GM23338 (cell line): Measurements from ENCODE around the gene ESR1.

Experiments used
- CREB1 ChIP-seq: fragments of 250-450 bp; sonication (Bioruptor Pico); IDR thresholded peaks from 2 replicates; pipeline ENCODE4 v1.5.0; 2020; ENCODE audit warnings: low read depth, mild to moderate bottlenecking, moderate library complexity
- CTCF ChIP-seq, 2 experiments: fragments of 200-600 bp in 1 of 2; sonication (generic) in 1 of 2; conservative IDR thresholded peaks; 2 replicates each; pipeline versions ENCODE4 v1.5.1 to v1.6.1; 2016 to 2017; ENCODE audit warnings: antibody characterized with exemption in 2 of 2, low read depth in 2 of 2, mild to moderate bottlenecking in 2 of 2, moderate library complexity in 1 of 2
- ETS1 ChIP-seq: IDR thresholded peaks from 2 replicates; pipeline ENCODE4 v1.6.1; 2016; ENCODE audit warnings: antibody characterized with exemption
- EZH2 ChIP-seq: fragments of 200-600 bp; sonication (generic); IDR thresholded peaks from one replicate; pipeline ENCODE4 v1.8.0; 2017; ENCODE audit warnings: antibody characterized with exemption, mild to moderate bottlenecking, low read depth; ENCODE audit not compliant: unreplicated experiment
- EZH2phosphoT487 ChIP-seq: fragments of 200-600 bp; sonication (generic); IDR thresholded peaks from one replicate; pipeline ENCODE4 v1.8.1; 2018; ENCODE audit warnings: antibody characterized with exemption; ENCODE audit not compliant: unreplicated experiment
- JUNB ChIP-seq: IDR thresholded peaks from one replicate; pipeline ENCODE4 v1.6.1; 2016; ENCODE audit warnings: antibody characterized with exemption; ENCODE audit not compliant: unreplicated experiment
- NANOG ChIP-seq: IDR thresholded peaks from 2 replicates; pipeline ENCODE4 v1.6.1; 2016; ENCODE audit warnings: antibody characterized with exemption, borderline replicate concordance
- POLR2AphosphoS5 ChIP-seq: IDR thresholded peaks from 2 replicates; pipeline ENCODE4 v1.6.1; 2016; ENCODE audit warnings: antibody characterized with exemption, low read depth
- STAT1 ChIP-seq: IDR thresholded peaks from one replicate; pipeline ENCODE4 v1.6.1; 2016; ENCODE audit warnings: antibody characterized with exemption; ENCODE audit not compliant: unreplicated experiment
- ZNF114 ChIP-seq: fragments of 250-450 bp; sonication (Bioruptor Pico); IDR thresholded peaks from 2 replicates; pipeline ENCODE4 v1.5.0; 2020; ENCODE audit warnings: mild to moderate bottlenecking, moderate library complexity
- ZNF462 ChIP-seq: fragments of 250-450 bp; sonication (Bioruptor Pico); IDR thresholded peaks from 2 replicates; pipeline ENCODE4 v1.5.0; 2020; ENCODE audit warnings: mild to moderate bottlenecking, moderate library complexity
- TF ChIP-seq, protein P1 (sequence below): IDR thresholded peaks from one replicate; pipeline ENCODE4 v1.6.1; 2018; ENCODE audit warnings: antibody characterized with exemption; ENCODE audit not compliant: unreplicated experiment

- TF ChIP-seq EZH2 (no peak), STAT1 (no peak), CTCF (conservative IDR thresholded peaks at IDR 0.05; ENCODE audit: low read depth in 2 of 2) (no peak), CREB1 (CRISPR knock-in tag) (no peak), ZNF462 (CRISPR knock-in tag) (no peak), POLR2AphosphoS5 (no peak), EZH2phosphoT487 (no peak), JUNB (no peak), ZNF114 (CRISPR knock-in tag) (no peak), ETS1 (no peak), NANOG (no peak)
- TF ChIP-seq, protein P1, sequence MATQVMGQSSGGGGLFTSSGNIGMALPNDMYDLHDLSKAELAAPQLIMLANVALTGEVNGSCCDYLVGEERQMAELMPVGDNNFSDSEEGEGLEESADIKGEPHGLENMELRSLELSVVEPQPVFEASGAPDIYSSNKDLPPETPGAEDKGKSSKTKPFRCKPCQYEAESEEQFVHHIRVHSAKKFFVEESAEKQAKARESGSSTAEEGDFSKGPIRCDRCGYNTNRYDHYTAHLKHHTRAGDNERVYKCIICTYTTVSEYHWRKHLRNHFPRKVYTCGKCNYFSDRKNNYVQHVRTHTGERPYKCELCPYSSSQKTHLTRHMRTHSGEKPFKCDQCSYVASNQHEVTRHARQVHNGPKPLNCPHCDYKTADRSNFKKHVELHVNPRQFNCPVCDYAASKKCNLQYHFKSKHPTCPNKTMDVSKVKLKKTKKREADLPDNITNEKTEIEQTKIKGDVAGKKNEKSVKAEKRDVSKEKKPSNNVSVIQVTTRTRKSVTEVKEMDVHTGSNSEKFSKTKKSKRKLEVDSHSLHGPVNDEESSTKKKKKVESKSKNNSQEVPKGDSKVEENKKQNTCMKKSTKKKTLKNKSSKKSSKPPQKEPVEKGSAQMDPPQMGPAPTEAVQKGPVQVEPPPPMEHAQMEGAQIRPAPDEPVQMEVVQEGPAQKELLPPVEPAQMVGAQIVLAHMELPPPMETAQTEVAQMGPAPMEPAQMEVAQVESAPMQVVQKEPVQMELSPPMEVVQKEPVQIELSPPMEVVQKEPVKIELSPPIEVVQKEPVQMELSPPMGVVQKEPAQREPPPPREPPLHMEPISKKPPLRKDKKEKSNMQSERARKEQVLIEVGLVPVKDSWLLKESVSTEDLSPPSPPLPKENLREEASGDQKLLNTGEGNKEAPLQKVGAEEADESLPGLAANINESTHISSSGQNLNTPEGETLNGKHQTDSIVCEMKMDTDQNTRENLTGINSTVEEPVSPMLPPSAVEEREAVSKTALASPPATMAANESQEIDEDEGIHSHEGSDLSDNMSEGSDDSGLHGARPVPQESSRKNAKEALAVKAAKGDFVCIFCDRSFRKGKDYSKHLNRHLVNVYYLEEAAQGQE: no peak
Measured at GRCh38 chr6:151850479-151851003, 43.1 kb downstream of the ESR1 start.
